Upper lobe of right lung (tissue), 1 donor: Measurements from ENCODE around the gene PAX6. TPM values are rescaled to one million over a fixed set of nuclear protein-coding genes. Genes with fewer than 3 reads are reported as not detected.

ENCODE experiments used
- ATAC-seq: fragments of 200-7000 bp; cut with Tn5 transposase; one replicate; pipeline ENCODE4 v1.9.1; 2020; ENCODE audit warnings: mild to moderate bottlenecking, moderate library complexity
- DNase-seq: peaks from one replicate; pipeline ENCODE4 v3.0.0-alpha.2; 2020
- H3K27ac ChIP-seq: fragments of 200-600 bp; one replicate; pipeline ENCODE4 v1.8.0; 2022
- H3K27me3 ChIP-seq: fragments of 200-600 bp; one replicate; pipeline ENCODE4 v1.8.0; 2022; ENCODE audit warnings: mild to moderate bottlenecking
- H3K36me3 ChIP-seq: fragments of 200-600 bp; one replicate; pipeline ENCODE4 v1.8.0; 2022
- H3K4me1 ChIP-seq: fragments of 200-600 bp; one replicate; pipeline ENCODE4 v1.8.0; 2022
- H3K4me3 ChIP-seq: fragments of 200-600 bp; one replicate; pipeline ENCODE4 v1.8.0; 2022; ENCODE audit warnings: mild to moderate bottlenecking
- H3K9me3 ChIP-seq: fragments of 200-600 bp; one replicate; pipeline ENCODE4 v1.8.0; 2022
- CTCF ChIP-seq: fragments of 200-600 bp; IDR thresholded peaks from one replicate; pipeline ENCODE4 v1.8.0; 2022; ENCODE audit warnings: antibody characterized with exemption
- intact Hi-C: fragments of 100-400 bp; cut with DNase I; formaldehyde crosslinking; loops from one replicate; pipeline ENCODE4 v1.11.0; 2022
- total RNA-seq: library from RNA; stranded (reverse); fragmentation: NEBNext Ultra II Directional; extraction: Animal tissue kit (Norgen Biotek cat#: 25700); gene quantifications from one replicate; pipeline ENCODE4 v1.2.1, GENCODE V29; 2021
- donor health status: DM: no; HTN: yes; CAD: no; lungs with severe emphysema.

PAX6 gene
- total RNA-seq, 1 donor from 2014 or later = not detected

GRCh38 chr11:31798554-31799434 lies 12.3 kb downstream of the PAX6 start:
- H3K27ac ChIP-seq = no peak overlapping the region
- H3K4me3 ChIP-seq = no peak overlapping the region
- ATAC-seq (no peak), DNase-seq (no peak)
- no peaks in the 10 kb centered on the region for H3K9me3 ChIP-seq
- H3K36me3 ChIP-seq = no peaks in the 10 kb centered on the region
- H3K4me1 ChIP-seq = peaks cover 8% of the 10 kb centered on the region
- intact Hi-C loops = no loop called here
- TF ChIP-seq CTCF = no peak
- H3K27me3 ChIP-seq = peaks cover 90% of the 10 kb centered on the region

- no peak for TF ChIP-seq CTCF
- intact Hi-C loops = no loop called here
- DNase-seq (no peak), ATAC-seq (no peak)
- no peaks in the 10 kb centered on the region for H3K9me3 ChIP-seq
- H3K4me3 ChIP-seq = no peak overlapping the region
- peaks cover 89% of the 10 kb centered on the region for H3K27me3 ChIP-seq
- no peak overlapping the region for H3K27ac ChIP-seq
- no peaks in the 10 kb centered on the region for H3K36me3 ChIP-seq
- peaks cover 8% of the 10 kb centered on the region for H3K4me1 ChIP-seq
These were observed 13.0 kb downstream of the PAX6 start for GRCh38 chr11:31798057-31798553.

- TF ChIP-seq CTCF = no peak
These were observed 13.7 kb downstream of the PAX6 start for GRCh38 chr11:31797190-31798056.

GRCh38 chr11:31796499-31797189 lies 14.5 kb downstream of the PAX6 start:
- Histone ChIP-seq H3K4me1 (peaks cover 8% of the 10 kb centered on the region), H3K4me3 (no peak overlapping the region), H3K27ac (no peak overlapping the region), H3K27me3 (peaks cover 76% of the 10 kb centered on the region), H3K36me3 (no peaks in the 10 kb centered on the region), H3K9me3 (no peaks in the 10 kb centered on the region)
- ATAC-seq = no peak
- no peak for TF ChIP-seq CTCF
- no peak for DNase-seq
- intact Hi-C loops = no loop called here

More at GRCh38 chr11:31797190-31798056, 13.7 kb downstream of the PAX6 start:
- peaks cover 84% of the 10 kb centered on the region for H3K27me3 ChIP-seq
- DNase-seq (no peak), ATAC-seq (no peak)
- no peaks in the 10 kb centered on the region for H3K9me3 ChIP-seq
- H3K4me1 ChIP-seq = peaks cover 8% of the 10 kb centered on the region
- no peak overlapping the region for H3K4me3 ChIP-seq
- intact Hi-C loops = no loop called here
- H3K27ac ChIP-seq = no peak overlapping the region
- no peaks in the 10 kb centered on the region for H3K36me3 ChIP-seq

- H3K27me3 ChIP-seq = peaks cover 68% of the 10 kb centered on the region
- ATAC-seq (no peak), DNase-seq (no peak)
- intact Hi-C loops = no loop called here
- TF ChIP-seq CTCF = no peak
- H3K9me3 ChIP-seq = no peaks in the 10 kb centered on the region
- H3K4me3 ChIP-seq = no peak overlapping the region
- no peaks in the 10 kb centered on the region for H3K36me3 ChIP-seq
- no peak overlapping the region for H3K27ac ChIP-seq
- peaks cover 8% of the 10 kb centered on the region for H3K4me1 ChIP-seq
These were observed 15.2 kb downstream of the PAX6 start for GRCh38 chr11:31795706-31796498.
